Measurements from ENCODE around the gene JMJD1C.
A peak's percentile ranks its signal among the peaks of the same experiment; 100 is the strongest.

Gene JMJD1C

DNA sequence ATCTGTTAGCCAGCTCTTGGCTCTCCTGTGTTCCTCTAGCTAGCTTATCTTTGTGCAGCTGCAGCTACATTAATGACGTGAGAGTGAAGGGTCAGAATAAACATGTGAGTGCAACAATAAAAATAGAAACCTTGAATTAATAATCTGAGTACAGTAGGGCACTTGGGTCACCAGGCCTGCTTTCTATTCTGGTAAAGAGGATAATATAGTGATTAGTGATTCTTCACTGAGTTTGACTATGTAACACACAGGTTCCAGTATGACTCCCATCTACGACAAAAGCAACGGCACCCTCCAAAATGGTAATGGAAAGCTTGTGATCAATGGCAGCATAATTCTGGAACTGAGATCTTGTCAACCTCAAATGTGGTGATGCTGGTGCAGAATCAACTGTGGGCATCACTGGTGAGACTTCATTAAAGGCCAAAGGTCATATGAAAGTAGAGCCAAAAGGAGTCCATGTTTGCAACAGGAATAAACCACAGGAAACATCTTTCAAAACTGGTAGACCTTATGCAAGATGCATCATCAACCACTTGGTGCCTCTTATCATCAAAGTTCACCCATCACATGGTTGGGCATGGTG is 255.1 kb downstream of the JMJD1C start:
- DNase-seq, result peak in 1 of 5 experiments; percentile 45

DNA sequence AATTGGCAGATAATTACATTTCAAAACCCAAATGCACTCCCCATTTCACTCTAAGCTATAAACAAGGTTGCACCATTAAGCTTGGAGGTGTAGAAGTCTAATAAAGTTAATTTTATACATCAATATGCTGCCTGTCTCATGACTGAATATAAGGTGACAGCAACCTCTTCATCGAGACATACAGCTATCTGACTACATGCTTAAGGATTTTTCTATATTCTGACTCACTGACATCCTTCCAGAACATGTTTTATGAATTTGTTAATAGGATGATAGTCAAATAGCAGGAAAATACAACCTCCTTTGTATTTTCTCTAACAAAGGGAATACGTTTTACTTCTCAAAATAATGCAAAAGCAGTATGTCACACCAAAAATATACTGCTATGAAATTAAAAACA is 256.1 kb downstream of the JMJD1C start:
- DNase-seq, result no peak

DNA sequence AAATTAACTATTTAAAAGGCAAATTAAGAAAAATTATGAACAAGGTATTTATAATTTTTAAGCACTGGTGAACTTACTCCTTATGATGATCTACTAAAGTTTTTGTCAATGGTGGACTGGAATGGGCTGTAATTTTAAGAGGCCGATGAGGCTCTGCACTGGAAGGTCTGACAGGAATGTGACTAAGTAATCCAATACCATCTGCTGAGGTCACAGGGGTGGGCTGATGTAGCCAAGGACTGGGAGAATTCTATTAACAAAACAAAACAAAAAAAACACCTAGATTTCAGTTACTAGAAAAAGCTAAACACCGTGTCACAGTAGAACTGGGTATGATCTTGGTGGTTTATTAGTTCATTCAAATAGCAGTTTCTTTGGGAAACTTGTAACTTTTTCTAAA is 256.8 kb downstream of the JMJD1C start:
- no peak for DNase-seq

DNA sequence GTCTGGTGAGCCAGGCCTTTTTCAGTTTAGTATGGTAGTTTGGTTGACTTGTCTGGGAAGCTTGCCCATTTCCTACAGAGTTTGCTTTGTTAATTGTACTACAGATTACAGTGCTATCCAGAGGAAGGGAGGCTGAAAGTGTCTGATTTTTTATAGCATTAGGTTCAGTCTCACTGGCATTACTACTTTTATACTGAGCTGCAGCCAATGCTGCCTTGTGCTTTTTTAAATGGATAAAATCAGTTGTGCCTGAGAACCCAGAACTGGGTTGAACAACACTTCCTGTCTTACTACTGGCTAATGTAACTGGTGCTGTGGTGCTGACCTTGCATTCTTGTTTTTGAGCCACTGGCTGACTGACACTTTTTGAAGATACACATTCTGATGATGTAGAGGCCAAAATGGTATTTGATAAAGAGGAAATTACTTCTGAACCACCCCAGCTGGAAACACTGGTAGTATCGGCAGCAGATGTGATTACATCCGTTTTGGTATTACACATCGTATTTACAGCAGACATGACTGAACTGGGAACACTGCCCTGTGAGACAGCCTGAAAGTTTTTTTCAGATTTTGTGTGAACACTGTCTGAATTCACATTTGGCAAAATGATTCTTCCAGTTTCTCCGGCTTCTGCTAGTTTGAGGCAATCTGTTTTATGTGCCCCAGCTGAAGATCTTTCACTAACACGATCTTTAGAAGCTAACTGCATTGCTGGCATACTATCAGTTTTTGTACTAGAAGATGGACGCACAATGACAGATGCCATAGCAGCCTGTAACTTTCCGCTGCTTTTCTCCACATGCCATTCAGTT is 258.6 kb downstream of the JMJD1C start:
- DNase-seq, result peak in 1 of 5 experiments; percentile 60

DNA sequence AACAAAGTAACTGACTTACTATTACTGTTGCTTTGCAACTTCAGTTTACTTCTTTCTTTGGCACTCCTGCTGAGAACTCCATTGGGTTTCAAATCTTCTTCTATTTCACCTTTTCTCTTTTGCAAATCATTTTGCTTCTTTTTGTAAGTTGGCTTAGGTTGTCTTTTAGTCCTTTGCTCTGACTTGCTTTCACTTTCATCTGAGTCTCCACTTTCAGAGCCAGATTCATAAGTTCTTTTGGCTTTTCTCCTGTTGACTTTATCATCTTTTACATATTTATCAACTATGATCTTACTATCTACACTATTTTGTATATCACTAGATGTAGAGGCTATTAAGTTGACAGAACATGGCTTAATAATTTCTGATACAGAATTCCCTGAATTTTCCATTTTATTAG is 259.2 kb downstream of the JMJD1C start:
- peak in 1 of 5 experiments; percentile 44 for DNase-seq

DNA sequence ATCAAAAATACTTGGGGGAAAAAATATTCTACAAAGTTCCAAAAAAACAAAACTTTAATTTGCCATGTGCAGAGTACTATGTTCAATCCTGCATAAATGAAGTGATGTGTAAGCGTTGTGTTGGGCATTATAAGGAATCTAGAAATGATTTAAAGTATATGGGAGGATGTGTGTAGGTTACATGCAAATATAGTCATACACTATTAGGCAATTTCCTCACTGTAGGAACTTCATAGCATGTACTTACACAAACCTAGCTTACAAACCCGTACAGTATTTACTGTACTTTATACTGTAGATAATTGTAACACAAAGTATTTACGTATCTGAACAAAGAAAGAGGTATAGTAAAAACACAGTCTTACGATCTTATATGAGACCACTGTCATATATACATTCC is 260.4 kb downstream of the JMJD1C start:
- no peak for DNase-seq

DNA sequence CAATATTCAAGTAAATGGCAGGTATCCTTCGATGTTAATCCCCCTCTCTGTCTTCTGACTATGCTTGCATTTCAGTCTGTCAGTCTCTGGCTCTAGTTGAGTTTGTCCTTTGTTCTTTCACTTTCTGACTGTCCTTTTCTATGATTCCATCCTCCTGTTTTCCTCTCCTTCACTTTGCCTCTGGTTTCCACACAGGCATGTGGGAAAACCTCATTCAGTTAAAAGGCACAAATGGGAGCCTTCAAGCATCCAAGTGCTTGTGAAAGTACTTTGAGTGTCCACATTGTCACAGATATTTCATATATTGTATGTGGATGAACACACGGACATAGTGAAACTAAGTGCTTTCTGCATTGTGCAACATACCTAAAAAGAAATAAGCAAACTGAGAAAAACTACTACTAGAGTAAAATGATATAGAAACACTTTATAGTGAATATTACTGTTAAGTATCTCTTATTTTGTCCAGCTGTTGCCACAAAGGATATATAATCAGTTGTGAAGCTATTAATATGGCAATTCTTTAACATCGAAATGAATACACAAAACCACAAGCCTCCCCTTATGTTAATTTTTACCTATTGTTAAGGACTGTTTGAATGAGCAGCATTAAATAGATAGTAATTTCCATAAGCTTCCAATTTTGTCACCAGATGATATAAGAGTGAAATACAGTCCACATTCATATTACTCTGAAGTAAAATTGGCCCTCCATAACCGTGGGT is 260.9 kb downstream of the JMJD1C start:
- DNase-seq, result no peak

DNA sequence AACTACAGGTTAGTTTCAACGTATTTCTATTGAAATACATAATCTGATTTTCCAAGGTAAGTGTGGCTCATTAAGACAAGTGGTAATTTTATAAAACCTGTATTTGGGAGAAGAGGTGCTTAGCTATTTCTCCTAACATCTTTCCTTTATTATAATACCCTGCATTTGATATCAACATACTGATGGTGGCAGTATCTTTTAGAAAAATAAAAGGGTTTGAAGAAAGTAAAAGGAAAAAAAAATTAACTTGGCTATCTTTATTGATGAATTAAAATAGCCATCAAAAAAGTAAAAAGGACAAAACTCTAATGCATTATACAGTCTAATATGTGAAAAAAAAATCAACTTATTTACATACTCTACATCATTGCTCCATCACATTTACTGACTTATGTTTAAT is 264.7 kb downstream of the JMJD1C start:
- DNase-seq, result no peak

DNA sequence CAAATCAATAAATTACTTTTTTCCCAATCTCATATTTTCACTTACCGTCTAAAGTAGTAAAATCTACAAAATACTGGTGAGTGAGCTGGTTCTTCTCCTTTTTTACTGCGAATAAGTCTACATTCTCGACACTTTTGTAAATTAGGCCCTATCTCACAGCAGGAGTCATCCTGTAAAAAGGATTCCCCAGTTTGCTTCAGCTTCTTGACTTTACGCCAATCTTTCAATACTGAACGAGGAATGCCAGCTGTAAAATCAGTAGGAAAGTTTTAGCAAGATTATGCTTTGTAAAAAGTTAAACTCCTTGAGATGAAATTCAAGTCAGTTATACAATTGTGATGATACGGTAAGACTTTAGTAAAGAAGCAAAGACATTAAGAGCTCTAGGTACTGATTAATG is 265.3 kb downstream of the JMJD1C start:
- no peak for DNase-seq

DNA sequence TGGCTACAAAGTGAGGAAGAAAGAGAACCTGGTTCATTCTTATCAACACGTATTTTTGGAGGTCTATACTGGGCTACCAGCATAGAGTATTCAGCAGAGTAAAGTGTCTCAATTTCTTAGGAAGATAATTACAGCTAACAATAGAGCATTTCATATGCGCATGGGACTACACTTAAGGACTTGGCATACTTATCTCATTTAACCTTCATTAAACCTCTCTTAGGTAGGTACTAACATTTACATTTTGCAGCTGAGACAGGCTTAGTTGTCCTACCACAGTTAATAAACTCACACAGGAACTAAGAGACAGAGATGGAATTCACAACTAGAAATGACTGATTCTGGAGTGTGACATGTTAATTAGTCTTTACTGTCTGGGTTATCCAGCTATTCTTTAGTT is 266.1 kb downstream of the JMJD1C start:
- DNase-seq, result no peak

DNA sequence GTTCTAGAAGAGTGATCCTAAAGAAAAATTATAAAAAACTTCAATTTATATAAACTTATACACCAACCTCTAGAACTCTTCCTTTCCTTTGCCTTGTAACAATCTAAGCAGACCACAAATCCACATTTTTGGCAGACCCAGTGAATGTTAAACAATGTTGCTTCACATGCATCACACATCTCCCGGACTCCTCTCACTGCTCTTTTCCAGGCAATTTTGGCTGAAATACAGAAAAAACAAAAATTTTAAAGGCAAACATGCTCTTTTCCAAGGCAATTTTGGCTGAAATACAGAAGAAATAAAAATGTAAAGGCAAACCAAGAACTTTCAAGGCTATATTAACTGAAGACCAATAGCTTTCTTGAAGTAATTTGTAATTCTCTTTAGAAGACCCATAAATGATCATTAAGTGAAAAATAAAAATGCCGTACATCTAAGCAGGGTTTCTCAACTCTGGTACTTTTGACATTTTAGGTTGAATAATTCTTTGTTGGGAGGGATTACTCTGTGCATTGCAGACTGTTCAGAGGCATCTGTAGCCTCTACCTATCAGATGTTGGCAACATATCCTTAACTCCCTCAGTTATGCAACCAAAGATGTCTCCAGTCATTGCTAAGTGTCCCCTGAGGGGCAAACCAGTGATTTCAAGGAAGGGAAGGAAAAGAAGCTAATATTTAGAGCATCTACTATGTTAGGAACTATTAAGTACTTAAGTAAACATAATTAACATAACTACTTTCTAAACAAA is 268.3 kb downstream of the JMJD1C start:
- no peak for DNase-seq

DNA sequence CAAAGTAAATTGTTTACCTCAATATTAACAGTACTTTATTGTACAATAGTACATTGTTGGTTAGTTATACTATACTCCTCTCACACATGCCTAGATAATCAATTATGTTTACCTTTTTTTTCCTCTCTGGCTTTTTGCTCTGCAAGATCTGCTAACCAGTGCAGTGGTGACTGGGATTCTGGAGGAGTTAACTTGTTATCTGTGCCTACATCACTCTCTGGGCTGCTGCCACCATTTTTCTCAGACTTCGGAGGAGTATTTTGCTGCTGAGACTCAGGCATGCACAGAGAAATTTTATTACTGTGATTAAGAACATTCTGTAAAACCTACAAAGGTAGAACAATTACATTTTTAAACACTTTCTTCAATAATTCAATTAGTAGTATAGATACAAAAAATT is 273.0 kb downstream of the JMJD1C start:
- DNase-seq, result no peak

DNA sequence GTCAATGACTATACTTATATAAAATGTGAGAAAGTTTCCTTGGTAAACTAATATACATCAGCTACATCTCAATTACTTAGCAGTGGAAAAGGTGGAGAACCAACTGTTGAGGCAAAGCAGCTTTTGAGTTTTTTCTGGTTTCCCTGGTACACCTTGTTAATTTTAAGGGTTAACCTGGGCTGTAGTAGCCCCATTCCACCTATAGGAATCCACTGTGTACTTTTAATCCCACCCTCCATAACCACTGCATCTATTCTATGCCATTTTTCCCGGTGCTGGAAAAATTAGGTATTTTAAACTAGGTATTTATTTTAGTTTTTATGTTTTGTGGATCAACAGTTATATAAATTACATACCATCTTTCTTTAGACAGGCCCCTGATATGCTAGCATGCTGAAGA is 290.2 kb downstream of the JMJD1C start:
- DNase-seq, result no peak

DNA sequence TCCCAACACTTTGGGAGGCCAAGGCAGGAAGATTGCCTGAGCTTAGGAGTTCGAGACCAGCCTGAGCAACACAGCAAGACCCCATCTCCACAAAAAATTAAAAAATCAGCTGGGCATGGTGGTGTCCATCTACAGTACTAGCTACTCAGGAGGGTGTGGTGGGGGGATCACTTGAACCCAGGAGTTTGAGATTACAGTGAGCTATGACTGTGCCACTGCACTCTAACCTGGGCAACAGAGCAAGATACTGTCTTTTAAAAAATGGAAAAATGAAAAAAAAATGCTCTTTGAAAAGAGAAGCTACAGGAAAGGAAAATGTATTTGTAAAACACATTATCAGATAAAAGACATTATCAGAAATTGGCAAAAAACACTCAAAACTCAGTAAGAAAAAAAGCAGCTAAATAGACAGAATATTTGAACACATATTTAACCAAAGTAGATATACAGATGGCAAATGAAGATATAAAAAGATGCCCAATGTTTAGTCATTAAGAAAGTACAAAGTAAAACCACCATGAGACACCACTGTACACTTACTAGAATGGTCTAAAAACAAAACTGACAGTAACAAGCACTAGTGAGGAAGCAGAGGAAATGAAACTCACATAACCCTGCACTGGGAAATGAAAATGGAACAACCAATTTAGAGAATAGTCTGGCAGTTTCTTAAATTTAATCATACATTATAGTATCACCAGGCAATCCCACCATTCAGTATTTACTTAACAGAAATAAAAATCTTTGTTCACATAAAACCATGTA is 292.1 kb downstream of the JMJD1C start:
- DNase-seq, result peak in 1 of 5 experiments; percentile 86

DNA sequence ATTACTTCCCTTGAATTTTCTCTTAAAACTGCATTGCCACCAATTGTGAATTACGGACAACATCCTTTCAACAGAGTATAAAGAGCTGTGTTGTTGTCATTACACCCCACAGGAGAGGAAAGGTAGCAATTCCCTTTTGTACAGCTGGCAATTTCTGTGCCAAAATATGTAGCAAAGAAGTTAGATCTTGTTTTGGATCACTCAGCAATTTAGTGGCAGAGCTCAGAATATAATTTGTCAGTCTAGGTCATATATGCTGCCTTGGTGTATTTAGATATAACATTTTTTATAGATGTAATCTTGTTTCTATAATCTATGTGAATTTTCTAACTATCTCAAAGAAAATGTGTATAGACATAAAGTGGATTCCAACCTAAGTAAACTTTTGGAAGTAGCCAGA is 293.9 kb downstream of the JMJD1C start:
- no peak for DNase-seq

DNA sequence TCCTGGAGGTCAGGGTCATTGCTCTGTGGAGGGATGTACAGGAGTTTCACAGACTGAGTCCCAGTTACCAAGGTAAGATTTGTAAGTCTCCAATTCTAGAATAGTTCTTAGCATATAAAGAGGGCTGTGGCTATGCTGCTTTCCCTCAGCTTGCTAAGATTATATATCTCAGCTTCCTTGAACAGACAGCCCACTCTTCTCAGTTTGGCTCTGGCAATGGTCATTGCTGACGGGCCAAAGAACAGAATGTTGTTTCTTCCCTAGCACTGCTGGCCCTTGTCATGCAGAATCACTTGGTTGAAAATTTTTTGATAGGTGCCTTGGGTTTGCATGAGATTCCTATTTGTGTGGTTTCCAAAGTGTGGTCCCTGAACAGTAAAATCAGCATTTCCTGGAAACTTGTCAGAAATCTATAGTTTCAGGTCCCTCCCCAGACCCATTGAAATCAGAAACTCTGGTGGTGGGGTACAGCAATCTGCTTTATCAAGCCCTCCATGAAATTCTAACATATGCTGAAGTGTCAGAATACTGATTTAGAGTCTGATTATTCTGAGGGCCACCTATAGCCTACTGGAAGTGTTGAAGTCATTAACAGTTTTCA is 294.4 kb downstream of the JMJD1C start:
- DNase-seq, result peak in 1 of 5 experiments; percentile 18

DNA sequence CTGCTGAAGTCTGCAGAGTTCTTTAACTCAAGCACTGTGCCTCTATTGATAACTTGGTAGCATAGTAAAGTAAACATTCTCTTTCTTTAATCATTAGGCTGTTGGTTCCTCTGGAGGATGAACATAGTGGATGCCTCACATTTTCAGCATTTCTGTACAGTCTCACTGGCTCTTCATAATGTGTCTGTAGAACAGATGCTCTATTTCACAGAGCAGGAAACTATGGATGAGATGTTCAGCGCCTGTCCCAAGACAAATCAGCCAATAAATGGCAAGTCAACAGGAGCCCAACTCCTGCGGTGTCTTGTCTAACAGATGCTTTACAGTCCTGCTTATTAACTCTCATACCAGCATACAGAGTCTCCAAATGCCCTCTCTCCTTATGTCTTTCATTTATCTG is 296.2 kb downstream of the JMJD1C start:
- DNase-seq, result no peak

DNA sequence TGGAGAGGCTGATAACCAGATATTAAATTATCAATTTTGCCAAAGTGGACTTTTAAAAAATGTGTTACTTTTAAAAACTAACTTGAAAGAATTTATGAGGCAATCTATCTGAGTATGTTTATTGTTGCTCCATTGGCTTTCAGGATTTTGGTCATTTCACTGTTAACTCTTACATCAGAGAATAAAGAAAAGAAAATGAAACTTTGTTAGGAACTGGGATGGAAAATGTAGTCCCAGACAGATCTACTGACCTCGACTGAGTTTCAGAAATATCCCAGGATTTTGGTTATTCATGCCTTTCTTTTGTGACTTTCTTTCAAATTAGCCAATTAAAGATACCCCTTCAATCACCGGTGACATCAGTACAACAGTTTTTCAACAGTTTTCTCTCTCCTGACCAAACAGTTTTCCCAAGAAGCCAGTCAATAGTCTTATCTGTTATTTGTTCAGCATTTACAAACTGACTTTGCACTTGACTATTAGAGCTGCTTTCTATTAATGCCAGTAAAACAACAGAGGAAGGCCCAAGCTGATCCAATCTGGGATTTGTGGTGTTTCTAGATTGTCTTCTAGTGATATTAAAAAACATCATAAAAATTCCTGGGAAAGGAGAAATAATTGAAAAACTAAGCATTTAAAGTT is 296.8 kb downstream of the JMJD1C start:
- DNase-seq, result no peak

DNA sequence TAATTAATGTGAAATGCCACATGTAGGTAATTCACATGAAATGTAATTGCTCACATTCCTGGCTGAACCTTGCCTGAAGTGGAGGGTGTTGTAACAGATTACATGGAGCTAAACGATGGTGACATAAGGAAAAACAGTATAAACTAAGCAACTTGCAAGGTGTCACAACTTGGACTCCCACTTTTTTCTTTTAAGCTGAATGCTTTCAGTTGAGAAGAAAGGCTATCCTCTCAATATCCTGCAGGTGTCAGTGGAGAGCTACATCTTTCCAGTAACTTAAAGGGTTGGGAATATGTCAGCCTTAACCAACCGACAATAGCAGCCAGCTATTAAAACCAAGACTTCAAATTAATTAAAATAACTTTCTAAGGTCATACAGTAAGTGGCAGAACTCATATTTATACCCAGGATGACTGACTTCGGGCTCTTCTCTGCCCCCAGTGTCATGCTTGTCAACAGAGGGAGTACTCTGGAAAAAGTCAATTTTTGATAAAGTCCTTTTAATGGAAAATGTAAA is 299.0 kb downstream of the JMJD1C start:
- peak in 2 of 5 experiments; percentile 14 to 71 for DNase-seq

DNA sequence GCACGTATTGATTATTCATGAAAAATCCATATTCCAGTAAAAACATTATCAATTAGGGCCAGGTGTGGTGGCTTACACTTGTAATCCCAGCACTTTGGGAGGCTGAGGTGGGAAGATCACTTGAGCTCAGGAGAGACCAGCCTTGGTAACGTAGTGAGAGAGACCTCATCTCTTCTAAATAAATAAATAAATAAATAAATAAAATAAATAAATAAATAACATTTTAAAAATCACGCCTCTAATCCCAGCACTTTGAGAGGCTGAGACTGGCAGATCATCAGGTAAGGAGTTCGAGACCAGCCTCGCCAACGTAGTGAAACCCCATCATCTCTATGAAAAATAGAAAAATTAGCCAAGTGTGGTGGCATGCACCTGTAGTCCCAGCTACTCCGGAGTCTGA is 300.5 kb downstream of the JMJD1C start:
- no peak for DNase-seq

DNA sequence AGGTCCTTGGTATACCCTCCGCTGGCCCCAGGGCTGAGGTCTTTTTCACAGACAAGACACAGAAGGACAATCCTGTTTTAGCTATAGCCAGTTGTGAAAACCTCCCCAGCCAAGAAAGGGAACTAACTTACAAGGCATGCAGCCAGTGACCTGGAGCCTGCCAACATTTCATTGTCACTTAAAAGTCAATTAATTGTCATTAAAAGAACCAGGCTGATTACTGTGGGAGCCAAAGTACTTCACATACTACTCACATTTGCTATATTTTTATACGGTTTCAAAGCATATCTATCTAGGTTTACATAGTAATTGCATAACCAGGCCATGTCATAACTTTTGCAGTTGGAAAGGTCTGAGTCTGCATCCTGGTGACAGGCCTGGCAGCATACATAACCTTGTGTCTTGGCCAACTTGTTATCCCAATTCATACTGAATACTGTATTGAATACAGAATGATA is 301.6 kb downstream of the JMJD1C start:
- no peak for DNase-seq
